GM23338 (cell line): Measurements from ENCODE around the gene AZIN2. TPM values are rescaled to one million over a fixed set of nuclear protein-coding genes. Genes with fewer than 3 reads are reported as not detected.

ENCODE experiments used
- ATAC-seq: fragments of 200-7000 bp; cut with Tn5 transposase; 3 replicates; pipeline ENCODE4 v1.9.1; 2020
- DNase-seq: peaks from one replicate; pipeline ENCODE4 v3.0.0-alpha.2; 2015; ENCODE audit warnings: low spot score
- H2AFZ ChIP-seq: fragments of 200-600 bp; sonication (generic); 2 replicates; pipeline ENCODE4 v1.8.0; 2016; ENCODE audit warnings: antibody characterized with exemption, mild to moderate bottlenecking, moderate library complexity
- H3F3A ChIP-seq: fragments of 200-600 bp; sonication (generic); replicated peaks from 2 replicates; pipeline ENCODE4 v1.8.0; 2017; ENCODE audit warnings: antibody characterized with exemption, mixed run types, low read depth
- H3K27ac ChIP-seq: fragments of 200-600 bp; sonication (generic); 2 replicates; pipeline ENCODE4 v1.6.1; 2016; ENCODE audit warnings: low read depth
- H3K27me3 ChIP-seq: fragments of 200-600 bp; sonication (generic); 2 replicates; pipeline ENCODE4 v1.8.0; 2016; ENCODE audit warnings: mild to moderate bottlenecking, mixed run types, moderate library complexity; ENCODE audit not compliant: insufficient read depth
- H3K36me3 ChIP-seq: fragments of 200-600 bp; sonication (generic); 2 replicates; pipeline ENCODE4 v1.8.0; 2016; ENCODE audit warnings: mild to moderate bottlenecking; ENCODE audit not compliant: insufficient read depth
- H3K4me1 ChIP-seq: fragments of 200-600 bp; sonication (generic); 2 replicates; pipeline ENCODE4 v1.8.0; 2016; ENCODE audit warnings: mild to moderate bottlenecking, moderate library complexity; ENCODE audit not compliant: insufficient read depth
- H3K4me2 ChIP-seq: fragments of 200-600 bp; sonication (generic); 2 replicates; pipeline ENCODE4 v1.7.1; 2017; ENCODE audit warnings: mixed run types
- H3K4me3 ChIP-seq: fragments of 200-600 bp; sonication (generic); 2 replicates; pipeline ENCODE4 v1.6.1; 2016; ENCODE audit warnings: mixed run types
- H3K79me2 ChIP-seq: fragments of 200-600 bp; sonication (generic); replicated peaks from 2 replicates; pipeline ENCODE4 v1.8.0; 2017; ENCODE audit warnings: mild to moderate bottlenecking; ENCODE audit not compliant: insufficient read depth
- H3K9me2 ChIP-seq: fragments of 200-600 bp; sonication (generic); 2 replicates; pipeline ENCODE4 v1.8.0; 2017; ENCODE audit not compliant: insufficient read depth
- H4K20me1 ChIP-seq: fragments of 200-600 bp; sonication (generic); replicated peaks from 2 replicates; pipeline ENCODE4 v1.8.0; 2017; ENCODE audit warnings: mild to moderate bottlenecking; ENCODE audit not compliant: insufficient read depth
- H3K27ac Mint-ChIP-seq: 2 replicates; pipeline ENCODE4 v1.8.0; 2020; ENCODE audit warnings: inconsistent platforms, mild to moderate bottlenecking, moderate library complexity, mixed read lengths
- H3K27me3 Mint-ChIP-seq: 3 replicates; pipeline ENCODE4 v1.8.0; 2022; ENCODE audit warnings: low read depth, mild to moderate bottlenecking, moderate library complexity, mixed read lengths, inconsistent platforms; ENCODE audit not compliant: insufficient read depth, poor library complexity
- H3K36me3 Mint-ChIP-seq: 3 replicates; pipeline ENCODE4 v1.8.0; 2021; ENCODE audit warnings: low read depth, mild to moderate bottlenecking, inconsistent platforms, moderate library complexity, mixed read lengths
- H3K4me1 Mint-ChIP-seq: 3 replicates; pipeline ENCODE4 v1.8.0; 2020; ENCODE audit warnings: mild to moderate bottlenecking, inconsistent platforms, mixed read lengths
- H3K4me3 Mint-ChIP-seq: 3 replicates; pipeline ENCODE4 v1.8.0; 2021; ENCODE audit warnings: moderate library complexity, mild to moderate bottlenecking, inconsistent platforms, mixed read lengths
- H3K9me3 Mint-ChIP-seq: 3 replicates; pipeline ENCODE4 v1.8.0; 2020; ENCODE audit warnings: moderate library complexity, mild to moderate bottlenecking, inconsistent platforms, mixed read lengths
- CREB1 ChIP-seq: fragments of 250-450 bp; sonication (Bioruptor Pico); IDR thresholded peaks from 2 replicates; pipeline ENCODE4 v1.5.0; 2020; ENCODE audit warnings: low read depth, mild to moderate bottlenecking, moderate library complexity
- CTCF ChIP-seq, 2 experiments: fragments of 200-600 bp in 1 of 2; sonication (generic) in 1 of 2; conservative IDR thresholded peaks; 2 replicates each; pipeline versions ENCODE4 v1.5.1 to v1.6.1; 2016 to 2017; ENCODE audit warnings: antibody characterized with exemption in 2 of 2, low read depth in 2 of 2, mild to moderate bottlenecking in 2 of 2, moderate library complexity in 1 of 2
- ETS1 ChIP-seq: IDR thresholded peaks from 2 replicates; pipeline ENCODE4 v1.6.1; 2016; ENCODE audit warnings: antibody characterized with exemption
- EZH2 ChIP-seq: fragments of 200-600 bp; sonication (generic); IDR thresholded peaks from one replicate; pipeline ENCODE4 v1.8.0; 2017; ENCODE audit warnings: antibody characterized with exemption, mild to moderate bottlenecking, low read depth; ENCODE audit not compliant: unreplicated experiment
- EZH2phosphoT487 ChIP-seq: fragments of 200-600 bp; sonication (generic); IDR thresholded peaks from one replicate; pipeline ENCODE4 v1.8.1; 2018; ENCODE audit warnings: antibody characterized with exemption; ENCODE audit not compliant: unreplicated experiment
- JUNB ChIP-seq: IDR thresholded peaks from one replicate; pipeline ENCODE4 v1.6.1; 2016; ENCODE audit warnings: antibody characterized with exemption; ENCODE audit not compliant: unreplicated experiment
- NANOG ChIP-seq: IDR thresholded peaks from 2 replicates; pipeline ENCODE4 v1.6.1; 2016; ENCODE audit warnings: antibody characterized with exemption, borderline replicate concordance
- POLR2AphosphoS5 ChIP-seq: IDR thresholded peaks from 2 replicates; pipeline ENCODE4 v1.6.1; 2016; ENCODE audit warnings: antibody characterized with exemption, low read depth
- REST ChIP-seq: IDR thresholded peaks from one replicate; pipeline ENCODE4 v1.6.1; 2018; ENCODE audit warnings: antibody characterized with exemption; ENCODE audit not compliant: unreplicated experiment
- STAT1 ChIP-seq: IDR thresholded peaks from one replicate; pipeline ENCODE4 v1.6.1; 2016; ENCODE audit warnings: antibody characterized with exemption; ENCODE audit not compliant: unreplicated experiment
- ZNF114 ChIP-seq: fragments of 250-450 bp; sonication (Bioruptor Pico); IDR thresholded peaks from 2 replicates; pipeline ENCODE4 v1.5.0; 2020; ENCODE audit warnings: mild to moderate bottlenecking, moderate library complexity
- ZNF331 ChIP-seq: fragments of 250-450 bp; sonication (Bioruptor Pico); IDR thresholded peaks from 2 replicates; pipeline ENCODE4 v1.5.0; 2020; ENCODE audit warnings: low read depth, mild to moderate bottlenecking, moderate library complexity
- polyA plus RNA-seq: library from polyadenylated mRNA; unstranded; fragments of >200 nt; fragmentation: Nextera tagmentation; extraction: Ambion mirVana; gene quantifications from 2 replicates; pipeline ENCODE4 v1.2.1, GENCODE V29; 2016
- total RNA-seq: library from RNA; depleted of rRNA; stranded (reverse); fragments of >200 nt; shearing (Covaris generic); gene quantifications from 2 replicates; pipeline ENCODE4 v1.2.3, GENCODE V29; 2014

The AZIN2 gene
- total and polyA plus RNA-seq, 2 experiments from 2014 or later = 0.37 to 1.2 TPM

GRCh38 chr1:33047839-33048305 is 33.1 kb upstream of the AZIN2 start (continued):
- TF ChIP-seq CTCF (conservative IDR thresholded peaks at IDR 0.05; ENCODE audit: low read depth in 2 of 2) (no peak), ETS1 (no peak), EZH2phosphoT487 (no peak), ZNF331 (CRISPR knock-in tag) (no peak), CREB1 (CRISPR knock-in tag) (no peak), NANOG (no peak), REST (no peak)

GRCh38 chr1:33048426-33048825 is 32.5 kb upstream of the AZIN2 start:
- H3K36me3 ChIP-seq = no peaks in the 10 kb centered on the region
- Mint-ChIP-seq H3K27me3 (no peaks in the 10 kb centered on the region), H3K27ac (no peak overlapping the region), H3K36me3 (peaks cover 9% of the 10 kb centered on the region), H3K4me3 (no peak overlapping the region), H3K9me3 (peaks cover 12% of the 10 kb centered on the region), H3K4me1 (peaks cover 12% of the 10 kb centered on the region; the same call in 2 of the 3 replicates)
- H3K4me1 ChIP-seq = peaks cover 3% of the 10 kb centered on the region; the same call in 1 of the 2 replicates
- H3K27me3 ChIP-seq = no peaks in the 10 kb centered on the region
- no peaks in the 10 kb centered on the region for H4K20me1 ChIP-seq
- H3K79me2 ChIP-seq = no peaks in the 10 kb centered on the region
- no peak overlapping the region for H3K4me3 ChIP-seq
- no peaks in the 10 kb centered on the region for H3F3A ChIP-seq
- no peak for ATAC-seq
- no peak overlapping the region for H2AFZ ChIP-seq
- DNase-seq = no peak
- H3K4me2 ChIP-seq = no peak overlapping the region
- no peaks in the 10 kb centered on the region for H3K9me2 ChIP-seq
- no peak overlapping the region for H3K27ac ChIP-seq
- TF ChIP-seq JUNB (no peak), STAT1 (no peak), CREB1 (CRISPR knock-in tag) (no peak), EZH2 (no peak), ZNF331 (CRISPR knock-in tag) (no peak), NANOG (no peak), CTCF (conservative IDR thresholded peaks at IDR 0.05; ENCODE audit: low read depth in 2 of 2) (no peak), POLR2AphosphoS5 (no peak), ETS1 (no peak), ZNF114 (CRISPR knock-in tag) (no peak)
